Glutamatergic neuron (in vitro differentiated cells): ENCODE data around the gene ACP7. TPM values are rescaled to one million over a fixed set of nuclear protein-coding genes. Genes with fewer than 3 reads are reported as not detected.
A peak's percentile ranks its signal among the peaks of the same experiment; 100 is the strongest.
"Not testable (repeated sequence)": the region's sequence is repeated elsewhere in the genome, so short reads cannot be mapped to it uniquely, and the experiment has no call there.

Experiments
- DNase-seq: peaks from one replicate; pipeline ENCODE4 v3.0.0; 2022
- H3K27ac Mint-ChIP-seq: one replicate; pipeline ENCODE4 v1.8.0; 2020; ENCODE audit warnings: mild to moderate bottlenecking, mixed read lengths, inconsistent platforms; ENCODE audit not compliant: unreplicated experiment
- H3K27me3 Mint-ChIP-seq: one replicate; pipeline ENCODE4 v1.8.0; 2020; ENCODE audit warnings: mild to moderate bottlenecking, moderate library complexity, mixed read lengths, inconsistent platforms; ENCODE audit not compliant: unreplicated experiment
- H3K36me3 Mint-ChIP-seq: one replicate; pipeline ENCODE4 v1.8.0; 2020; ENCODE audit warnings: mild to moderate bottlenecking, mixed read lengths, inconsistent platforms; ENCODE audit not compliant: unreplicated experiment
- H3K4me1 Mint-ChIP-seq: one replicate; pipeline ENCODE4 v1.8.0; 2020; ENCODE audit warnings: mild to moderate bottlenecking, low read depth, mixed read lengths, inconsistent platforms; ENCODE audit not compliant: unreplicated experiment
- H3K4me3 Mint-ChIP-seq: one replicate; pipeline ENCODE4 v1.8.0; 2020; ENCODE audit warnings: mild to moderate bottlenecking, mixed read lengths, inconsistent platforms; ENCODE audit not compliant: unreplicated experiment
- H3K9me3 Mint-ChIP-seq: one replicate; pipeline ENCODE4 v1.8.0; 2020; ENCODE audit warnings: mild to moderate bottlenecking, moderate library complexity, mixed read lengths, inconsistent platforms; ENCODE audit not compliant: unreplicated experiment
- total RNA-seq: library from RNA; stranded (reverse); fragmentation: NEBNext Ultra II Directional; extraction: Animal tissue kit (Norgen Biotek cat#: 25700); gene quantifications from one replicate; pipeline ENCODE4 v1.2.1, GENCODE V29; 2021; ENCODE audit not compliant: unreplicated experiment
- TF ChIP-seq, protein P1 (sequence below): fragments of 200-600 bp; sonication (generic); IDR thresholded peaks from one replicate; pipeline ENCODE4 v1.5.0; 2021; ENCODE audit not compliant: partially characterized antibody, unreplicated experiment

Gene ACP7
- total RNA-seq, 1 donor from 2014 or later: not detected

DNA sequence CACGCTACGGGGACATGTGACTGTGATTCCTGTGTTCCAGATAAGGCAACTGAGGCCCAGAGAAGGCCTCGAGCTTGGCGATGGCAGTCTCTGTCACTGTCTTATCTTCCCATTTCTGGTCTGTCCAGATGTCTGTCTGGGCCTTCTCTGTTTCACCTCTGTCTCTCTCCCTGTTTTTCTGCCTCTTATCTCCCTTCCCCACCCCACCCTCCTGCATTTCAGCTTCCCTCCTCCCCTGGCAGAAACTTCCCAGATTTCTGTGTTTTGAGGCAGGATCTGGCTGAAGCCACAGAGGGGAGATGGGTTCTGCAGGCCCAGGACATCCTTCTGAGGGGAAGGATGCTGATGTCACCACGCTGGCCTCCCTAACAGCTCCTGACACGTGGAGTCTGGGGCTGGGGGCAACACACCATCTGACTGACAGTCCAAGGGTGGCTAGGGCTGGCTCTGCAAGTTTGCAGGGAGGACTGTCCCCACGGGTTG is 55.8 kb downstream of the ACP7 start:
- H3K27ac Mint-ChIP-seq: no peak overlapping the region
- peak overlapping the region; percentile 25 for H3K4me3 Mint-ChIP-seq
- peaks cover 10% of the 10 kb centered on the region for H3K9me3 Mint-ChIP-seq
- peak; percentile 28 for DNase-seq
- TF ChIP-seq, protein P1, sequence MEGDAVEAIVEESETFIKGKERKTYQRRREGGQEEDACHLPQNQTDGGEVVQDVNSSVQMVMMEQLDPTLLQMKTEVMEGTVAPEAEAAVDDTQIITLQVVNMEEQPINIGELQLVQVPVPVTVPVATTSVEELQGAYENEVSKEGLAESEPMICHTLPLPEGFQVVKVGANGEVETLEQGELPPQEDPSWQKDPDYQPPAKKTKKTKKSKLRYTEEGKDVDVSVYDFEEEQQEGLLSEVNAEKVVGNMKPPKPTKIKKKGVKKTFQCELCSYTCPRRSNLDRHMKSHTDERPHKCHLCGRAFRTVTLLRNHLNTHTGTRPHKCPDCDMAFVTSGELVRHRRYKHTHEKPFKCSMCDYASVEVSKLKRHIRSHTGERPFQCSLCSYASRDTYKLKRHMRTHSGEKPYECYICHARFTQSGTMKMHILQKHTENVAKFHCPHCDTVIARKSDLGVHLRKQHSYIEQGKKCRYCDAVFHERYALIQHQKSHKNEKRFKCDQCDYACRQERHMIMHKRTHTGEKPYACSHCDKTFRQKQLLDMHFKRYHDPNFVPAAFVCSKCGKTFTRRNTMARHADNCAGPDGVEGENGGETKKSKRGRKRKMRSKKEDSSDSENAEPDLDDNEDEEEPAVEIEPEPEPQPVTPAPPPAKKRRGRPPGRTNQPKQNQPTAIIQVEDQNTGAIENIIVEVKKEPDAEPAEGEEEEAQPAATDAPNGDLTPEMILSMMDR: no peak
- peaks cover 45% of the 10 kb centered on the region for H3K4me1 Mint-ChIP-seq
- no peaks in the 10 kb centered on the region for H3K36me3 Mint-ChIP-seq
- H3K27me3 Mint-ChIP-seq: peaks cover 7% of the 10 kb centered on the region

DNA sequence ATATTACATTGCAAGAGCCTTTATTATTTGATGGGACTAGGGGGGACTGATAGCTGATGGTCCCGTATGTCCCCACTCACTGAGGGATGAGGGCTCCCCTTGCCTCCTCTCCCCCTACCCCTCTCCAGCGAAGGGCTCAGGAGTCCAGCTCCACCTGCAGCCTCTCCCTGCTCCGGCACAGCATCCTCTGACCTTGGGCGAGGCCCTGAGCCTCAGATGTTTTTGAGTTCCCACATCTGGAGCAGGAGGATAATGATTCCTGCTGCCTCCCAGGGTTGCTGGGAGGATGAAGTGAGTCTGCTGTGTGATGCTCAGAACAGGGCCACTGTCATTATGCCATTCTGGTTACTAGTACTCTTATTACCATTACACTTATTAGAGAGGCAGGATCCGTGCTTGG is 56.4 kb downstream of the ACP7 start:
- H3K27ac Mint-ChIP-seq: peak overlapping the region; percentile 30
- H3K9me3 Mint-ChIP-seq: peaks cover 10% of the 10 kb centered on the region
- TF ChIP-seq, protein P1: no peak
- H3K4me1 Mint-ChIP-seq: peaks cover 43% of the 10 kb centered on the region
- H3K36me3 Mint-ChIP-seq: no peaks in the 10 kb centered on the region
- no peak for DNase-seq
- H3K4me3 Mint-ChIP-seq: no peak overlapping the region
- peaks cover 7% of the 10 kb centered on the region for H3K27me3 Mint-ChIP-seq

DNA sequence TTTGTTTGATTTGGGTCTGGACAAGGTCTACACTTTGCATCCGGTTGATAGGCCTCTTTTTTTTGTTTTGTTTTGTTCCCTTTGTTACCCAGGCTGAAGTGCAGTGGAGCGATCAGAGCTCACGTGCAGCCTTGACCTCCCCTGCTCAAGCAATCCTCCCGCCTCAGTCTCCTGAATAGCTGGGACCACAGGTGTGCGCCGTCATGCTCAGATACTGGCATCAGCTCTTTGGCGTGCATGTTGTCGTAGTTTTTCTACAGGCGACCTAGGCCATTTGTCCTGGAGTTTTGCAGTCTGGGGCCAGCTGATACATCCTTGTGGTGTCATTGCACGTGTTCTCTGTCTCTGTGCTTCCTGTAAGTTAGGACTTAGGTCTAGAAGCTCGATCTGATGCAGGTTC is 57.8 kb downstream of the ACP7 start:
- Mint-ChIP-seq H3K4me1 (peaks cover 38% of the 10 kb centered on the region), H3K36me3 (no peaks in the 10 kb centered on the region), H3K4me3 (no peak overlapping the region), H3K27ac (no peak overlapping the region), H3K9me3 (peaks cover 9% of the 10 kb centered on the region), H3K27me3 (peaks cover 5% of the 10 kb centered on the region)
- no peak for DNase-seq
- TF ChIP-seq, protein P1: no peak

DNA sequence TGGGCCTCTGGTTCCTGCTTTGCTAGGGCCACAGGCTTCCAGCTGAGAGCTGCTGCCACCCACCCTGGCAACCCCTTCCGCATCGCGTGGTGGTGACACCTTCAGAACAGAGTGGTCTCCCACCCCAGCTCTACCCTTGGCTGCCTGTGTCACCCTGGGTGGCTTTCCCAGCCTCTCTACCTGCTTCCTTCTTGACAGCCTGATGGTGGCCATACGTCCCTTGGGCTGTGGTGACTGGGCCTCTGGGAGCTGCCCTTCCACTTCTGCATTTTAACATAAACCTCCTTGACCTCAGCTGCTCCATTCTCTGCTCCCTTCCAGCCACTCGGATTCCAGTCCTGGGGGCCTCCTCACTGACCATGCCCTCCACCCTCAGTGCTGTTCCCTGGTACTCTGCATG is 58.5 kb downstream of the ACP7 start:
- H3K36me3 Mint-ChIP-seq: no peaks in the 10 kb centered on the region
- peaks cover 5% of the 10 kb centered on the region for H3K27me3 Mint-ChIP-seq
- H3K4me1 Mint-ChIP-seq: peaks cover 37% of the 10 kb centered on the region
- no peak for DNase-seq
- H3K4me3 Mint-ChIP-seq: peak overlapping the region; percentile 50
- TF ChIP-seq, protein P1: no peak
- H3K9me3 Mint-ChIP-seq: peaks cover 7% of the 10 kb centered on the region
- H3K27ac Mint-ChIP-seq: no peak overlapping the region

DNA sequence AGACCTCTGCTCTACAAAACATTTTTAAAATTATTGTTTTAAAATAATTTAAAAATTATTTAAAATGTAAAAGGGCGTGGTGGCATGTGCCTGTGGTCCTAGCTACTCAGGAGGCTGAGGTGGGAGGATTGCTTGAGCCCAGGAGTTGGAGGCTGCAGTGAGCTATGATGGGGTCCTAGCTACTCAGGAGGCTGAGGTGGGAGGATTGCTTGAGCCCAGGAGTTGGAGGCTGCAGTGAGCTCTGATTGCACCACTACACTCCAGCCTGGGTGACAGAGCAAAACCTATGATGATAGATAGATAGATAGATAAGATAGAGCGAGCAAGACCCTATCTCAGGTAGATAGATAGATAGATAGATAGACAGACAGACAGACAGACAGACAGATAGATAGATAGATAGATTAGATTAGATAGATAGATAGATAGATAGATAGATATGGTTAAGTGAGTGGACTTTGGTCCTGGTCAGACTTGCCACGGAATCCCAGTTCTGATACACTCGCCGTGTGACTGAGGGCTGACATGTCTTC is 59.7 kb downstream of the ACP7 start:
- H3K27ac Mint-ChIP-seq: not testable (repeated sequence)

More for the DNA sequence above, 59.7 kb downstream of the ACP7 start:
- H3K27me3 Mint-ChIP-seq, H3K4me3 Mint-ChIP-seq, H3K9me3 Mint-ChIP-seq, DNase-seq, H3K36me3 Mint-ChIP-seq: not testable (repeated sequence)
- H3K4me1 Mint-ChIP-seq: peaks cover 38% of the 10 kb centered on the region
